Mesenchymal stem cell (in vitro differentiated cells and primary cell): ENCODE measurements around the gene KCNQ2.

Experiments used
- DNase-seq: peaks from one replicate; pipeline ENCODE4 v3.0.0-alpha.2; 2013
- H2AFZ ChIP-seq: one replicate; pipeline ENCODE4 v1.6.1; 2013; ENCODE audit warnings: low read depth, mild to moderate bottlenecking, control low read depth, inconsistent platforms, low read length, moderate library complexity
- H2AK5ac ChIP-seq: 2 replicates; pipeline ENCODE4 v1.6.1; 2013; ENCODE audit warnings: low read length, moderate library complexity, mild to moderate bottlenecking, inconsistent platforms; ENCODE audit not compliant: severe bottlenecking
- H2BK120ac ChIP-seq: one replicate; pipeline ENCODE4 v1.6.1; 2013; ENCODE audit warnings: low read depth, mild to moderate bottlenecking, inconsistent platforms, low read length, moderate library complexity
- H2BK12ac ChIP-seq, 2 experiments: one replicate each; pipeline ENCODE4 v1.6.1; 2013; ENCODE audit warnings: inconsistent platforms in 2 of 2, low read length in 2 of 2, mild to moderate bottlenecking in 2 of 2, moderate library complexity in 2 of 2, control low read depth in 1 of 2
- H2BK15ac ChIP-seq: one replicate; pipeline ENCODE4 v1.6.1; 2013; ENCODE audit warnings: mild to moderate bottlenecking, low read depth, inconsistent platforms; ENCODE audit not compliant: poor library complexity, severe bottlenecking
- H2BK5ac ChIP-seq: 2 replicates; pipeline ENCODE4 v1.6.1; 2013; ENCODE audit warnings: low read depth, mild to moderate bottlenecking, low read length, control low read depth, inconsistent platforms; ENCODE audit not compliant: poor library complexity, severe bottlenecking
- H3K14ac ChIP-seq, 2 experiments: one replicate each; pipeline ENCODE4 v1.6.1; 2013; ENCODE audit warnings: inconsistent platforms in 2 of 2, low read length in 2 of 2, control low read depth in 1 of 2, mild to moderate bottlenecking in 1 of 2, moderate library complexity in 1 of 2
- H3K18ac ChIP-seq, 2 experiments: one replicate each; pipeline ENCODE4 v1.6.1; 2013; ENCODE audit warnings: inconsistent platforms in 2 of 2, low read length in 2 of 2, control low read depth in 1 of 2, low read depth in 1 of 2, mild to moderate bottlenecking in 1 of 2
- H3K23ac ChIP-seq, 2 experiments: one replicate each; pipeline ENCODE4 v1.6.1; 2013; ENCODE audit warnings: inconsistent platforms in 2 of 2, low read length in 2 of 2, mild to moderate bottlenecking in 2 of 2, moderate library complexity in 2 of 2, control low read depth in 1 of 2
- H3K27ac ChIP-seq: 2 replicates; pipeline ENCODE4 v1.5.1; 2013; ENCODE audit warnings: mild to moderate bottlenecking, moderate library complexity, low read length, control low read depth, inconsistent platforms; ENCODE audit not compliant: poor library complexity, severe bottlenecking
- H3K27me3 ChIP-seq, 2 experiments: 2 replicates each; pipeline versions ENCODE4 v1.6.1 to v1.7.0; 2013; ENCODE audit warnings: low read length in 2 of 2, mild to moderate bottlenecking in 2 of 2, moderate library complexity in 2 of 2, control low read depth in 1 of 2, inconsistent platforms in 1 of 2; ENCODE audit not compliant: control insufficient read depth in 1 of 2, insufficient read depth in 1 of 2
- H3K36me3 ChIP-seq, 2 experiments: 2 replicates each; pipeline versions ENCODE4 v1.6.1 to v1.7.0; 2013; ENCODE audit warnings: low read length in 2 of 2, control low read depth in 1 of 2, inconsistent platforms in 1 of 2, low read depth in 1 of 2, mild to moderate bottlenecking in 1 of 2; ENCODE audit not compliant: insufficient read depth in 2 of 2, control insufficient read depth in 1 of 2
- H3K4ac ChIP-seq, 2 experiments: one replicate each; pipeline ENCODE4 v1.6.1; 2013; ENCODE audit warnings: inconsistent platforms in 2 of 2, low read length in 2 of 2, mild to moderate bottlenecking in 2 of 2, moderate library complexity in 2 of 2, control low read depth in 1 of 2, low read depth in 1 of 2
- H3K4me1 ChIP-seq: 2 replicates; pipeline ENCODE4 v1.6.1; 2013; ENCODE audit warnings: low read depth, low read length, control low read depth; ENCODE audit not compliant: control insufficient read depth, insufficient read depth
- H3K4me2 ChIP-seq: 2 replicates; pipeline ENCODE4 v1.6.1; 2013; ENCODE audit warnings: low read length, mild to moderate bottlenecking, inconsistent platforms; ENCODE audit not compliant: poor library complexity, severe bottlenecking
- H3K4me3 ChIP-seq, 2 experiments: 2 replicates each; pipeline versions ENCODE4 v1.5.1 to v1.7.0; 2013; ENCODE audit warnings: low read length in 2 of 2, mild to moderate bottlenecking in 2 of 2, control low read depth in 1 of 2, low read depth in 1 of 2; ENCODE audit not compliant: insufficient read depth in 1 of 2
- H3K79me1 ChIP-seq: replicated peaks from 2 replicates; pipeline ENCODE4 v1.6.1; 2013; ENCODE audit warnings: mild to moderate bottlenecking, control low read depth, low read length, inconsistent platforms; ENCODE audit not compliant: poor library complexity, severe bottlenecking
- H3K9ac ChIP-seq: 2 replicates; pipeline ENCODE4 v1.7.0; 2013; ENCODE audit warnings: mild to moderate bottlenecking, low read length, moderate library complexity
- H3K9me3 ChIP-seq: 2 replicates; pipeline ENCODE4 v1.7.0; 2013; ENCODE audit warnings: mild to moderate bottlenecking, low read length; ENCODE audit not compliant: control insufficient read depth
- H4K8ac ChIP-seq: one replicate; pipeline ENCODE4 v1.6.1; 2013; ENCODE audit warnings: inconsistent platforms, mild to moderate bottlenecking, low read length, moderate library complexity
- H4K91ac ChIP-seq: one replicate; pipeline ENCODE4 v1.6.1; 2013; ENCODE audit warnings: mild to moderate bottlenecking, low read length, inconsistent platforms
- WGBS: methylation state at CpG from one replicate; pipeline ENCODE4 v1.1.7; 2013; ENCODE audit warnings: mixed read lengths; 5-methylcytosine and 5-hydroxymethylcytosine counted together

The KCNQ2 gene

DNA sequence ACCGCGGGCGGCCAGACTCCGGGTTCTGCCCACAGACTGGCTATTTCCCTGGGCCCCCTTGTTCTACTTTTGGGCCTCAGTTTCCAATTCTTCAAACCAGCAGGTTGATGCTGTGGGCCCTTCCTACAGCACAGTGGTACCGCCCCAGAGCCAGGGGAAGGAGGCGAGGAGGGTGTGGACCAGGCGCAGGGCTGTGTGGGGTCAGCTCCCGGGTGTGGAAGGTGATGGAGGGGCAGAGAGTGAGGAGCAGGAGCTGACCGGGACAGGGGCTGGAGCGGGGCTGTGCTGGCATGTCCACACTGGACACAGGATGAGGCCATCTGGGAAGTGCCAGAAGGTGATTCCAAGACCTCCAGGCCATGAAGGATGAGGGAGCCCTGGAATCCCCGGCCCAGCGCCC lies 76.2 kb downstream of the KCNQ2 start:
- Histone ChIP-seq H3K27ac (no peak overlapping the region), H3K4me3 (no peak overlapping the region), H3K36me3 (no peaks in the 10 kb centered on the region), H3K4me2 (no peak overlapping the region), H3K9ac (no peak overlapping the region), H3K27me3 (peaks cover 3 to 32% of the 10 kb centered on the region in 2 experiments), H4K91ac (no peak overlapping the region), H3K18ac (no peak overlapping the region), H3K79me1 (no peaks in the 10 kb centered on the region), H4K8ac (no peak overlapping the region), H2BK120ac (no peak overlapping the region), H2AK5ac (no peak overlapping the region), H3K9me3 (peaks cover 6% of the 10 kb centered on the region), H2BK12ac (no peak overlapping the region), H3K4me1 (no peaks in the 10 kb centered on the region), H3K14ac (no peak overlapping the region), H3K4ac (no peak overlapping the region), H2BK5ac (no peak overlapping the region), H2AFZ (no peak overlapping the region), H2BK15ac (no peak overlapping the region), H3K23ac (no peak overlapping the region)
- DNase-seq: no peak
- WGBS: 87% methylated on average over 12 of the region's 12 CpGs

- Histone ChIP-seq H3K4ac (no peak overlapping the region), H3K36me3 (no peaks in the 10 kb centered on the region), H4K8ac (no peak overlapping the region), H3K9ac (no peak overlapping the region), H2BK12ac (no peak overlapping the region), H2BK5ac (no peak overlapping the region), H3K27ac (no peak overlapping the region), H4K91ac (no peak overlapping the region), H3K14ac (no peak overlapping the region), H2AFZ (no peak overlapping the region), H3K79me1 (no peaks in the 10 kb centered on the region), H2BK120ac (no peak overlapping the region), H3K18ac (no peak overlapping the region), H3K23ac (no peak overlapping the region), H2AK5ac (no peak overlapping the region), H3K4me2 (no peak overlapping the region), H3K4me1 (no peaks in the 10 kb centered on the region), H3K9me3 (peaks cover 11% of the 10 kb centered on the region), H3K27me3 (peaks cover 3 to 32% of the 10 kb centered on the region in 2 experiments), H3K4me3 (no peak overlapping the region), H2BK15ac (no peak overlapping the region)
- no peak for DNase-seq
- WGBS: 84% methylated on average over 14 of the region's 14 CpGs
Measured at GRCh38 chr20:63395723-63396122, 76.7 kb downstream of the KCNQ2 start.

GRCh38 chr20:63394920-63395455 lies 77.5 kb downstream of the KCNQ2 start:
- Histone ChIP-seq H3K27ac (no peak overlapping the region), H2BK15ac (no peak overlapping the region), H2AK5ac (no peak overlapping the region), H2BK120ac (no peak overlapping the region), H2BK12ac (no peak overlapping the region), H3K36me3 (no peaks in the 10 kb centered on the region), H3K4me3 (no peak overlapping the region), H2AFZ (no peak overlapping the region), H2BK5ac (no peak overlapping the region), H3K9ac (no peak overlapping the region), H3K9me3 (peaks cover 17% of the 10 kb centered on the region), H4K8ac (no peak overlapping the region), H3K23ac (no peak overlapping the region), H3K14ac (no peak overlapping the region), H3K18ac (no peak overlapping the region), H3K27me3 (peaks cover 3 to 32% of the 10 kb centered on the region in 2 experiments), H3K79me1 (no peaks in the 10 kb centered on the region), H4K91ac (no peak overlapping the region), H3K4me1 (no peaks in the 10 kb centered on the region), H3K4me2 (no peak overlapping the region), H3K4ac (no peak overlapping the region)
- WGBS: 80% methylated on average over 22 of the region's 22 CpGs
- no peak for DNase-seq

DNA sequence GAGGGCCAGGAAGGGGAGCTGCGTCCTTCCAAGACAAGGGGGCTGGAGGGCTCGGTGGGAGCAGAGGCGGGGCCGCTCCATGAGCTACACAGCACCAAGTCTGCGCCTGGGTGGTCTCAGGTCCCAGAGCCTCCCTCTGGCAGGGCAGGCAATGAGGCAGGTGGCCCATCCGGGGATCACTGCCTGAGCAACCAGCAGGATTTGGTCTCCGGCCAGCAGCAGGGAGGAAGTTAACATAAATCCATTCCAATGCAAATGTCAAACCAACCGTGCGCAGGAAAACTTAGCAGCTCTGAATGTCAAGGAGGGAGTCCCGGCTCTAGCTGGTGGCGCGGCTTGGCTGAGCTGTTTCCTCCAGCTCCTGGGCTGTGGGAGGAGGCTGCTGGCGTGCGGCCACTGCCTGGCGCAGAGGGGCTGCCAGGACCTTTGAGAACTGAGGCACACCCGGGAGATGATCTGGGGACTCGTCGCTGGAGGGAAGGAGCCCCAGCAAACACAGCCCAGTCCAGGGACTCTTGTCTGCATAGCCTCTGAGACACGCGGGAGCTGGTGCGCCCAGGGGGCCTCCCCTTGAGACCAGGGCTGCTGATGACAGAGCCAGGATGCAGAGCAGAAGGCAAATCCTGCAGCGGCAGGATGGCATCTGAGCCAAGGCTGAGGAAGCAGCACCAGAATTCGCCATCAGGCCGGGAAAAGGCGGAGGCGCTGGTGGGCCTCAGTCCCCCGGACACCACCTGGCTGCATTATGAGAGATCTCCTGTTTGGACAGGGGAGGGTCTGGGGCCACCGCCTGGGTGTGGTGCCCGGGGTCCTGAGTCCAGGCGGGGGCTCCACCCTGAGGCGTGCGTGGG lies 78.2 kb downstream of the KCNQ2 start:
- Histone ChIP-seq H3K9ac (no peak overlapping the region), H2BK5ac (no peak overlapping the region), H3K4me2 (no peak overlapping the region), H3K14ac (no peak overlapping the region), H2BK15ac (no peak overlapping the region), H2BK12ac (no peak overlapping the region), H4K91ac (no peak overlapping the region), H2BK120ac (no peak overlapping the region), H3K18ac (no peak overlapping the region), H3K4ac (no peak overlapping the region), H2AFZ (no peak overlapping the region), H3K9me3 (peaks cover 22% of the 10 kb centered on the region), H3K4me1 (no peaks in the 10 kb centered on the region), H3K36me3 (no peaks in the 10 kb centered on the region), H4K8ac (no peak overlapping the region), H3K23ac (no peak overlapping the region), H3K27me3 (peaks cover 3 to 32% of the 10 kb centered on the region in 2 experiments), H3K4me3 (no peak overlapping the region), H2AK5ac (no peak overlapping the region), H3K79me1 (no peaks in the 10 kb centered on the region), H3K27ac (no peak overlapping the region)
- DNase-seq: no peak
- WGBS: 58% methylated on average over 32 of the region's 32 CpGs
